Mucosa of gallbladder (tissue), 1 donor: ENCODE measurements around the gene PRTN3. TPM values are rescaled to one million over a fixed set of nuclear protein-coding genes. Genes with fewer than 3 reads are reported as not detected.

ENCODE experiments used
- DNase-seq: peaks from one replicate; pipeline ENCODE4 v3.0.0-alpha.2; 2020; ENCODE audit warnings: low spot score
- total RNA-seq: library from RNA; stranded (reverse); gene quantifications from one replicate; pipeline ENCODE4 v1.2.1, GENCODE V29; 2021
- donor health status: DM: no; HTN: no; CAD: no.

Gene PRTN3
- total RNA-seq, 1 donor from 2014 or later: not detected

DNA sequence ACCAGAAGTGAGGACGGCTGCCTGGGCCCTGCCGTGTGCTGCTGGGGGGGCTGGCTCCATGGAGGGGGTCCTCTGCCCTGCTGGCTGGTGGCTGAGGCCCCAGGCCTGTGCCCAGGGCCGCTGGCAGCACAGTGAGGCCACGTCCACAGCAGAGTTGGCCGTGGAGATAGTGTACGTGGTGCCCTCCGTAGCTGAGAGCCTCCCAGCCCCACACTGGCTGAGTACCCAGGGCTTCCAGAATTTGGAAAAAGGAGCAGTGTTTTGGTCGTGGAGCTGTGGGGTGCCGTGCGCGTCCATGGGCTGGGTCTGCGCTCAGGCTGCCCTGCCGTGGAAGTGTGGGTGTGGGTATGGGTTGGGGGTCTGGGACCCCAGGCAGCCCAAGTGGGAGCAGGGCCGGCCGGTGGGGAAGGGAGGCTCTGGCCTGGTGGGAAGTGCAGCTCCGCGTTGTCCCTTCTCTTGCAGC is 37.7 kb upstream of the PRTN3 start:
- no peak for DNase-seq

DNA sequence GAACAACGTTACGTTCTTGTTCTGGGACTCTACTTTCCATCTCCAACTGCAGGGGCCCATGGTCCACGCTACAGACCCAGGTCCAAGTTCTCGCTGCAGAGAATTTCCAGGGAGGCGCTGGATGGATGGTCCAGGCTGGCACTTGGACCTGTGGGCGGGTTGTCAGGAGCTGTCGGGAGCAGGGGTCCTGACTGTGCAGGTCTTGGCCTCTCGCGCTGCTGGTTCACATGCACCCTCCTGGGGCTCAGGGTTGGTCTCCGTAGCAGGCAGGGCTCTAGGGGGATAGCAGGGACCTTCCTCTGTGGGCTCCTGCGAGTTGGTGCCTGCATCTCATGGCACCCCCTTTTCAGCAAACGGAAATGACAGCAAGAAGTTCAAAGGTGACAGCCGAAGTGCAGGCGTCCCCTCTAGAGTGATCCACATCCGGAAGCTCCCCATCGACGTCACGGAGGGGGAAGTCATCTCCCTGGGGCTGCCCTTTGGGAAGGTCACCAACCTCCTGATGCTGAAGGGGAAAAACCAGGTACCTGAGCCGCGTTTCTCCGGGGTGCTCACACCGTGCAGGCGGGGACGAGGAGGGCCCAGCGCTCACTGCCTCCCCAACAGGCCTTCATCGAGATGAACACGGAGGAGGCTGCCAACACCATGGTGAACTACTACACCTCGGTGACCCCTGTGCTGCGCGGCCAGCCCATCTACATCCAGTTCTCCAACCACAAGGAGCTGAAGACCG is 36.9 kb upstream of the PRTN3 start:
- DNase-seq: no peak

GRCh38 chr19:804419-805165 is 36.2 kb upstream of the PRTN3 start:
- DNase-seq: no peak

DNA sequence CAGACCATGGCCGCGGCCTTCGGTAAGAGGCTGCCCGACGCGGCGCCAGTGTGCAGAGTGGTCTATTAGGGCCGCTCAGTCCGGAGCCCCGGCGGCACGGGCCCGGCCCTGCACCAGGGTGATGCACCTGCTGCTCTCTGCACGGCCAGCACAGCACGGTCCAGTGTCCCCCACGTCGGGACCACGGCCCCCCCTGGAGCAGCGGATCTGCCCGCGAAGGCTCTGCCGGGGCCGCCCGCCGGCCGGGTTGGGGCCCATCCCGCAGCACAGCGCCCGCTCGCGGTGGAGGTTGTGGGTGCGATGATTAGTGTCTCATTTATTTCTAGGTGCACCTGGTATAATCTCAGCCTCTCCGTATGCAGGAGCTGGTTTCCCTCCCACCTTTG is 35.6 kb upstream of the PRTN3 start:
- DNase-seq: no peak

GRCh38 chr19:805600-806550 is 34.9 kb upstream of the PRTN3 start:
- DNase-seq: no peak

GRCh38 chr19:806815-807421 is 33.9 kb upstream of the PRTN3 start:
- no peak for DNase-seq

DNA sequence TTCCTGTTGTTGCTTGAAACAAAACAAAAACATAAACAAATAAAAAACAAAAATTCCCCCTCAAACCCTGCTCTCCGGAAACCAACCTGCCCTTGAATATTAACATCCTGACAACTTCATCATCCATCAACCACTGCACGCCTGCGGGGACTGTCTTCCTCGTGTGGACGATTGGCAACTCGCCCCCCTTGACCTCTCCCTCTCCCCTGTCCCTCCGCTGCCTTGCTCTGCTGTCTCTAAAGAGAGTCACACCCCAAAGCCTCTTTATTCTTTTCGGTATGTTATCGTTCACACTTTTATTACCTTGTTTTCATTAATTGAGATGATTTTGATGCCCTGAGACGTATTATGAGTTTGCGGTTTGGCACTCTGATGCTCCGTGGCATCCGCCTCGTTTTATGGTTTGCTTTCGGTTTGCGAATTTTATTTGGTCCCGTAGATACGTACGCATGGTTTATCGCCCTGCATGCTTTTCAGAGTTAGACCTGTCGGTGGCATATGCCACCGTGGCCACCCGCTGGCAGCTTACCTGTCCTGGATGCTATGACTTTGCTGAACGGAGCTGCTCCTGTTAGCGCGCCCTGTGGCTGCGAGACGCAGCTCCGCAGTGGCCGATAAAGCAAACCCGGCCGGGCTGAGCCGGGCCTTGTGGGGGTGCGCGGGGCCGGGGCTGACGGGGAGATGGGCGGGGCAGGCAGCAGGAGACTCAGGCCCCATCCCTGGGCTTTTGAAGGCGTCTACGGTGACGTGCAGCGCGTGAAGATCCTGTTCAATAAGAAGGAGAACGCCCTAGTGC is 33.0 kb upstream of the PRTN3 start:
- DNase-seq: no peak

- DNase-seq: no peak
Measured at GRCh38 chr19:808423-808775, 32.4 kb upstream of the PRTN3 start.

GRCh38 chr19:810077-810855 is 30.5 kb upstream of the PRTN3 start:
- DNase-seq: no peak

DNA sequence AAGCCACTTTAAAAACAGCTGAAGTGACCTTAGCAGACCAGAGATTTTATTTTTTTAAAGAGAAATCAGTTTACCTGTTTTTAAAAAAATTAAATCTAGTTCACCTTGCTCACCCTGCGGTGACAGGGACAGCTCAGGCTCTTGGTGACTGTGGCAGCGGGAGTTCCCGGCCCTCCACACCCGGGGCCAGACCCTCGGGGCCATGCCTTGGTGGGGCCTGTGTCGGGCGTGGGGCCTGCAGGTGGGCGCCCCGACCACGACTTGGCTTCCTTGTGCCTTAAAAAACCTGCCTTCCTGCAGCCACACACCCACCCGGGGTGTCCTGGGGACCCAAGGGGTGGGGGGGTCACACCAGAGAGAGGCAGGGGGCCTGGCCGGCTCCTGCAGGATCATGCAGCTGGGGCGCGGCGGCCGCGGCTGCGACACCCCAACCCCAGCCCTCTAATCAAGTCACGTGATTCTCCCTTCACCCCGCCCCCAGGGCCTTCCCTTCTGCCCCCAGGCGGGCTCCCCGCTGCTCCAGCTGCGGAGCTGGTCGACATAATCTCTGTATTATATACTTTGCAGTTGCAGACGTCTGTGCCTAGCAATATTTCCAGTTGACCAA is 29.8 kb upstream of the PRTN3 start:
- no peak for DNase-seq

GRCh38 chr19:811506-812048 is 29.2 kb upstream of the PRTN3 start:
- DNase-seq: no peak

- DNase-seq: no peak
Measured at GRCh38 chr19:812049-812746, 28.6 kb upstream of the PRTN3 start.

DNA sequence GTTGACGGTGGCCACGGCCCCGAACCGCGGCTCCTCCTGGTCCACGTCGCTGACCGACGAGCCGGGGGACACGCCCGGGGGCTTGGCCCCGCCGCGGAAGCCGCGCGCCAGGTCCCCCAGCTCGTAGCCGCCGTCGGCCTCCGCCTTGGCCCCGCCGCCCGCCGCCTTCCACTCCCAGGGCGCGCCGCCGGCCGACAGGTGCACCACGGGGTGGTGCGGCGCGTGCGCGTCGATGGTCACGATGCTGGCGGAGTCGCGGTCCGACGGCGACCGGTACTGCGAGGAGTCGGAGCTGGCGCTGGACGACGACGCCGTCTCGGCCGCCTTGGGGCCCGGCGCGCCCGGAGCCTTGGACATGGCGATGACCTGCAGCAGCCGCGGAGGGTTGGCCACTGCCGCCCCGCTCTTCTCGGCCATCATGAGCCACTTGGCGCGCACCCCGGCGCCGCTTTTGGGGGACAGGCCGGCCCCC is 28.0 kb upstream of the PRTN3 start:
- DNase-seq: no peak

- no peak for DNase-seq
Measured at GRCh38 chr19:813219-814151, 27.3 kb upstream of the PRTN3 start.

GRCh38 chr19:814152-815078 is 26.4 kb upstream of the PRTN3 start:
- no peak for DNase-seq

DNA sequence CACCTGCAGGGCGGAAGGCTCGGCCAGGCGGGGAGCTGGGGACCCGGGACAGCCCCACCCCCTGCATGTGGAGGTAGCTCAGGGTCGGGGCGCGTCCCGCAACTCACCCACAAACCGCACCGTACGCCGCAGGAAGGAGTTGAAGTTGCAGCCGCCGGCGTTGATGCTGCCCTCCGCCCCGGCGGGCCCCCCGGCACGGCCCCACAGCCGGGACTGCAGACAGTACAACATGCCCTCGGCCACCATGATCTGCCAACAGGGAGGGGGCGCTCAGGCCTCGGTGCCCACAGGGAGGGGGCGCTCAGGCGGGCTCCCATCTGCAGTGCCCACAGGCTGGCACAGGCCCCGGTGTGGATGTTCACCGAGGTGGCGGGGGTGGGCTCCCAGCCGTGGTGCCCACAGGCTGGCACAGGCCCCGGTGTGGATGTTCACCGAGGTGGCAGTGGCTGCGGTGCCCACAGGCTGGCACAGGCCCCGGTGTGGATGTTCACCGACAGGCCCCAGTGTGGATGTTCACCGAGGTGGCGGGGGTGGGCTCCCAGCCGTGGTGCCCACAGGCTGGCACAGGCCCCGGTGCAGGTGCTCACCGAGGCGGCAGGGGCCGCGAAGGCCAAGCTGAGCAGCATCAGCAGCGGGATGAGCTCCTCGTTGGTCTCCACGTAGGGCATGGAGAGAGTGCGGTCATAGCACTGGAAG is 25.6 kb upstream of the PRTN3 start:
- DNase-seq: no peak
